Erythroblast (primary cell): ENCODE results near the gene TMEM135.

Experiments
- DNase-seq, 2 experiments: peaks; one replicate each; lab custom pipeline; 2025; lab: John Stamatoyannopoulos, UW
- GATA1 ChIP-seq: IDR thresholded peaks from 2 replicates; pipeline ENCODE4 v1.6.1; 2011; ENCODE audit warnings: low read depth, mild to moderate bottlenecking, control low read depth, low read length, moderate library complexity
- POLR2A ChIP-seq: IDR thresholded peaks from 2 replicates; pipeline ENCODE4 v1.6.1; 2011; ENCODE audit warnings: mild to moderate bottlenecking, low read length

TMEM135 gene

DNA sequence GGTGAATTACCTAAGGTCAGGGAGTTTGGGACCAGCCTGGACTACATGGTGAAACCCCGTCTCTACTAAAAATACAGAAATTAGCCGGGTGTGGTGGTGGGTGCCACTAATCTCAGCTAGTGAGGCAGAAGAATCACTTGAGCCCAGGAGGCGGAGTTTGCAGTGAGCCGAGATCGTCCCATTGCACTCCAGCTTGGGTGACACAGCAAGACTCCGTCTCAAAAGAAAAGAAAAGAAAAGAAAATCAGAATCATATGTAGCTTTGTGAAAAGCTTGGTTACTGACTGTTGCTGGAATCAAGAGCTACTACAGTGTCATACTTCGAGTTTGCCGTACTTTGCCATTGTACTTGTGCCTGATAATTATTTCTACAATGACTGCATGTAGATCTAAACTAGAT is 4.2 kb upstream of the TMEM135 start:
- DNase-seq, result no peak
- TF ChIP-seq GATA1 (no peak), POLR2A (no peak)

DNA sequence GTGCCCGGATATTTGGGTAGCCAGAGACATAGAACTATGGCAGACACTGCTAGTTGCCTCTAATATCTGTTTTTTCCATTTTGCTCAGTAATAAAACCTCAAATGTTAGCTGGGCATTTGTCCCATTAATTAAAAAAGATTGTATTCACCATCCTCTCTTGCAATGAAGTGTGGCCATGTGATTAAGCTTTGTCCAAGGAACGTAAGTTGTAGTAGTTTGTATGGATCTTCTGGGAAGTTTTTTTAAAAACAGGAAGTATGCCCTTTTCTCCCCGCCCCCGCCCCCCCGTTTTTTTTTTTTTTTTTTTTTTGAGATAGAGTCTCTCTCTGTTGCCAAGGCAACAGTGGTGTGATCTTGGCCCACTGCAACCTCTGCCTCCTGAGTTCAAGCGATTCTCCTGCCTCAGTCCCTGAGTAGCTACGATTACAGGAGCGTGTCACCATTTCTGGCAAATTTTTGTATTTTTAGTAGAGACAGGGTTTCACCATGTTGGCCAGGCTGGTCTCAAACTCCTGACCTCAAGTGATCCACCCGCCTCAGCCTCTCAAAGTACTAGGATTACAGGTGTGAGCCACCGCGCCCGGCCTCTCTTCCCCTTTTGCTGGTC is 1.7 kb upstream of the TMEM135 start:
- peak; percentile 67 to 71 for DNase-seq
- TF ChIP-seq GATA1 (no peak), POLR2A (no peak)

- peak; percentile 76 to 84 for DNase-seq
- TF ChIP-seq GATA1, result no peak
Measured at GRCh38 chr11:87036756-87037449, 831 bp upstream of the TMEM135 start.

DNA sequence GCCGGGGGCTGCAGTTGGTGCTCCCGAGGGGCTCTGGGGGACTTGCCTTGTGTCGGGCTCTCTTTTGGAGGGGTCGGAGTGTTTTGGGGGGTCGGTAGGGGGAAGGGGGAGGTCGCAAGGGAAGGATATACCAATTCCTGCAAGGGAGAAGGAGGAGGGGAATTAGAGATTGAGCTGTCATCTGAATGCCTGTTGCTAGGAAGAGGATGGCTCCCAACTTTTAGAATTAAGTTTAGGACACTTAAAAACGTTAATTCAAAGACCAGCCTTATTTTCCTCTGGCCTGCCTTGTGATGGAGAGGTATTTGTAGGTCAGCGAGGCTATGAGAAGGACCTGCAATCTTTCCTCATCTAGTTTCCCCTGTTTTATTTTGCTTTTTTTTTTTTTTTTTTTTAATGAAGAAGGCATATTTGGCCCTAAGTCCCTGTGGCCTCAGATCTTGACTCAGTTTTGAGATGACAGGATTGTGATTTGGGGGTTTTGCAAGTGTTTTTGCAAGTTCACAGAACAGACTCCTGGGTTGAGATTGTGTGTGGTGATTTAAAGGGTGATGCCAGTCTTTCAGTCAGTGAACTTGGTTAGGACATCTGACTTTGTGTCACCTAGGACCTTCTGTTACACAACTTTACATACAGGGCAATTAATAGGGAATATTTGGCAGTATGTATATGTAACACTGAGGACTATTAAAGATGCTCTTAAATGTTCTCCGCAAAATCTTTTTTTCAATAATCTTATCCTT is 672 bp downstream of the TMEM135 start:
- TF ChIP-seq GATA1, result no peak
- TF ChIP-seq POLR2A, result no peak
- DNase-seq, result peak; percentile 25 to 57

DNA sequence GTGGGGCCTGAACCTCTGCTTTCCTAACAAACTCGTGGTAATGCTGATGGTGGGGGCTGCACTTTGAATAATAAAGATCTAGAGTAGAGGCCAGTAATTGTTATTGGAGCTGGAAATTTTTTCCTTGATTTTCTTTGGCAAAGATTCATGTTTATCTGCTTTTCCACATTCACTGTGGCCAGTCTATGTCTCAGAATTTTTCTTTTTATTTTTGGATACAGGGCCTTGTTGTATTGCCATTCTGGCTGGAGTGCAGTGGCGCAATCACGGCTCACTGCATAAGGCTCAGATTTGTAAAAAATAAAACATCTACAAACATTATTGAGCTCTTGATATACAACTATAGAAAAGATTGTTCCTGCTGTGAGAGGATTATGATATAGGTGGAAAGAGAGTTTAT is 1.6 kb downstream of the TMEM135 start:
- DNase-seq, result no peak
- TF ChIP-seq POLR2A (no peak), GATA1 (no peak)

- TF ChIP-seq POLR2A (no peak), GATA1 (no peak)
- no peak for DNase-seq
Measured at GRCh38 chr11:87043894-87044293, 6.2 kb downstream of the TMEM135 start.

DNA sequence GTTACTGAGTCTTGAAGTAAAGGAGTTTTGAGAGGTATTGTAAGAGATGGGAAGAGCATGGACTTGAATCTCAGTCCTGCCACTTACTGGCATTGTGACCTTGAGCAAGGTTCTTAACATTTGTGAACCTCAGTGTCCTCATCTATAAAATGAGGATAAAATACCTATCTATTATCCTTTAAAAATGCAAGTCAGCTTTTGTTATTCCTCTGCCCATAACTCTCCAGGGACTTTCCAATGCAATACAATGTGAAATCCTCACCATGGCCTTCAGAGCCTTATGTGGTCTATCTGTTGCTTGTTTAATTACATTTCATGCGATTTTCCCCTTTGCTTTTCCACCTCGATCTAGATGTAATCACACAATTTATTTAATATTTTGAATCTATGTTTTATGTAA is 9.1 kb downstream of the TMEM135 start:
- no peak for DNase-seq
- TF ChIP-seq GATA1, result no peak
- no peak for TF ChIP-seq POLR2A

GRCh38 chr11:87056091-87056490 is 18.4 kb downstream of the TMEM135 start:
- no peak for TF ChIP-seq GATA1
- TF ChIP-seq POLR2A, result no peak
- DNase-seq, result no peak

DNA sequence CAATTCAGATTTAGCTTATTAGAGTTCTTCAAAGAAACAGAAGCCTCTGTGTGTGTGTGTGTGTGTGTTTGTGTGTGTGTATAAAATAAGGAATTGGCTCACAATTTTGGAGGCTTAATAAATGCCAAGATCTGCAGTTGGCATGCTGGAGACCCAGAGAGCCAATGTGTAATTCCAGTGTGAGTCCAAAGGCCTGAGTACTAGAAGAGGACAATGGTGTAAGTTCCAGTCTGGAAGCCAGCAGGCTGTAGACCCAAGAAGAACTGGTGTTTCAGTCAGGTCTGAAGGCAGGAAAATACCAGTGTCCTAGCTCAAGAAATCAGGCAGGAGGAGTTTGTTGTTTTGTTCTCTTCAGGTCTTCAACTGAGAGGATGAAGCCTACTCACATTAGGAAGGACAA is 20.0 kb downstream of the TMEM135 start:
- DNase-seq, result no peak
- no peak for TF ChIP-seq POLR2A
- TF ChIP-seq GATA1, result no peak

- no peak for TF ChIP-seq GATA1
- no peak for TF ChIP-seq POLR2A
Measured at GRCh38 chr11:87059596-87060390, 22.1 kb downstream of the TMEM135 start.

GRCh38 chr11:87061766-87062165 is 24.0 kb downstream of the TMEM135 start:
- DNase-seq, result no peak
- no peak for TF ChIP-seq GATA1
- no peak for TF ChIP-seq POLR2A

More at GRCh38 chr11:87059596-87060390, 22.1 kb downstream of the TMEM135 start:
- DNase-seq, result peak in 1 of 2 experiments; percentile 39

DNA sequence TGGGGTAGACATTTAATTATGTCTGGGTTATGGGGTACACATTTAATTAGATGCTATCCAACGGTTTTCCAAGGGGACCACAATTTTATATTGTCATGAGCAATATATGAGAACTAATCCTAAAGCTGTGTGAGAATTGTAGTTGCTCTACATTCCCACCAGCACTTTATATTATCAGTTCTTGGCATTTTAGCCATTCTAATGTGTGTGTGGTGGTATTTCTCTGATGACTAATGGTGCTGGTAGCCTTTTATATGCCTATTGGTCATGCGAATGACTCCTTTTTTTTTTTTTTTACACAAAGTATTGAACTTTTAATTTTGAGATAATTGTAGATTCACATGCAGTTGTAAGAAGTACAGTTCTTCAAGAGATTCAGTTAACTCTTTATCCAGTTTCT is 26.2 kb downstream of the TMEM135 start:
- TF ChIP-seq POLR2A (no peak), GATA1 (no peak)
- no peak for DNase-seq

DNA sequence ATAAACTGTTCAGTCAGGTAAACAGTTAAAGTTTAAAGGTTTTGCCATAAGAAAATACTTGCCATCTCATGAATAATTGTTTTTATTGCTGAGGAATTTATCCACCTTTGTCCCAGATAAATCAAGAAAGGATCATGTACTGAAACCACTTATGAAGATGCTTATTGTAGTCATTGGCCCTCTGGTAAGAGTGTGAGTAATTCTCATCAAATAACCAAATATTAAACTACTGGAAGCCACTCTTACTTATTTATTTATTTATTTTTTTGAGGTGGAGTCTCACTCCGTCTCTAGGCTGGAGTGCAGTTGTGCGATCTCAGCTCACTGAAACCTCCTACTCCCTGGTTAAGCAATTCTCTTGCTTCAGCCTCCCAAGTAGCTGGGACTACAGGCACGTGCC is 35.1 kb downstream of the TMEM135 start:
- no peak for TF ChIP-seq POLR2A
- no peak for TF ChIP-seq GATA1
- no peak for DNase-seq
